Lower leg skin (tissue), 3 donors: ENCODE data around the gene INS.
A peak's percentile ranks its signal among the peaks of the same experiment; 100 is the strongest.

Source experiments
- CTCF ChIP-seq, 3 donors: fragments of 450-650 bp; IDR thresholded peaks; one replicate each; pipeline ENCODE4 v1.5.1; 2016; ENCODE audit warnings: antibody characterized with exemption in 3 of 3, mild to moderate bottlenecking in 3 of 3, moderate library complexity in 2 of 3
- POLR2A ChIP-seq, 2 donors: fragments of 450-650 bp; IDR thresholded peaks; one replicate each; pipeline ENCODE4 v1.6.1; 2016 to 2017; ENCODE audit warnings: antibody characterized with exemption in 2 of 2, mild to moderate bottlenecking in 1 of 2, moderate library complexity in 1 of 2

GRCh38 chr11:2196970-2197770, 36.2 kb upstream of the INS start:
- no peak for TF ChIP-seq POLR2A (IDR thresholded peaks at IDR 0.05)
- TF ChIP-seq CTCF (IDR thresholded peaks at IDR 0.05): peak in 1 of 3 donors; percentile 67
